Neutrophil (primary cell): Measurements from ENCODE around the gene EID2.

Experiments used
- H3K27ac ChIP-seq: fragments of 200-600 bp; sonication (generic); 2 replicates; pipeline ENCODE4 v1.5.1; 2016; ENCODE audit warnings: mild to moderate bottlenecking, moderate library complexity
- H3K27me3 ChIP-seq: fragments of 200-600 bp; sonication (generic); 2 replicates; pipeline ENCODE4 v1.6.0; 2016; ENCODE audit warnings: mild to moderate bottlenecking
- H3K36me3 ChIP-seq: fragments of 200-600 bp; sonication (generic); 2 replicates; pipeline ENCODE4 v1.5.1; 2017
- H3K4me1 ChIP-seq, 2 experiments: fragments of 200-600 bp in 1 of 2; sonication (generic) in 1 of 2; 1 replicate in 1 of 2; 2 replicates in 1 of 2; pipeline versions ENCODE4 v1.5.1 to v1.6.1; 2013 to 2016; ENCODE audit warnings: low read depth in 1 of 2, low read length in 1 of 2, mild to moderate bottlenecking in 1 of 2, moderate library complexity in 1 of 2; ENCODE audit not compliant: control insufficient read depth in 1 of 2, insufficient read depth in 1 of 2
- H3K4me3 ChIP-seq, 2 experiments: fragments of 200-600 bp in 1 of 2; sonication (generic) in 1 of 2; 1 replicate in 1 of 2; 2 replicates in 1 of 2; pipeline ENCODE4 v1.5.1; 2013 to 2016; ENCODE audit warnings: low read depth in 1 of 2, low read length in 1 of 2, mild to moderate bottlenecking in 1 of 2, moderate library complexity in 1 of 2
- H3K9me3 ChIP-seq: fragments of 200-600 bp; sonication (generic); 2 replicates; pipeline ENCODE4 v1.5.1; 2016
- TF ChIP-seq, protein P1 (sequence below): fragments of 200-600 bp; sonication (generic); IDR thresholded peaks from 2 replicates; pipeline ENCODE4 v1.5.1; 2016; ENCODE audit warnings: antibody characterized with exemption

EID2 gene

GRCh38 chr19:39509233-39509632 is 30.7 kb downstream of the EID2 start:
- Histone ChIP-seq H3K36me3 (no peaks in the 10 kb centered on the region), H3K9me3 (no peaks in the 10 kb centered on the region), H3K4me3 (no peak overlapping the region), H3K27ac (no peak overlapping the region), H3K4me1 (peaks cover 0 to 3% of the 10 kb centered on the region in 2 experiments), H3K27me3 (peaks cover 93% of the 10 kb centered on the region)
- TF ChIP-seq, protein P1, sequence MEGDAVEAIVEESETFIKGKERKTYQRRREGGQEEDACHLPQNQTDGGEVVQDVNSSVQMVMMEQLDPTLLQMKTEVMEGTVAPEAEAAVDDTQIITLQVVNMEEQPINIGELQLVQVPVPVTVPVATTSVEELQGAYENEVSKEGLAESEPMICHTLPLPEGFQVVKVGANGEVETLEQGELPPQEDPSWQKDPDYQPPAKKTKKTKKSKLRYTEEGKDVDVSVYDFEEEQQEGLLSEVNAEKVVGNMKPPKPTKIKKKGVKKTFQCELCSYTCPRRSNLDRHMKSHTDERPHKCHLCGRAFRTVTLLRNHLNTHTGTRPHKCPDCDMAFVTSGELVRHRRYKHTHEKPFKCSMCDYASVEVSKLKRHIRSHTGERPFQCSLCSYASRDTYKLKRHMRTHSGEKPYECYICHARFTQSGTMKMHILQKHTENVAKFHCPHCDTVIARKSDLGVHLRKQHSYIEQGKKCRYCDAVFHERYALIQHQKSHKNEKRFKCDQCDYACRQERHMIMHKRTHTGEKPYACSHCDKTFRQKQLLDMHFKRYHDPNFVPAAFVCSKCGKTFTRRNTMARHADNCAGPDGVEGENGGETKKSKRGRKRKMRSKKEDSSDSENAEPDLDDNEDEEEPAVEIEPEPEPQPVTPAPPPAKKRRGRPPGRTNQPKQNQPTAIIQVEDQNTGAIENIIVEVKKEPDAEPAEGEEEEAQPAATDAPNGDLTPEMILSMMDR, result no peak

DNA sequence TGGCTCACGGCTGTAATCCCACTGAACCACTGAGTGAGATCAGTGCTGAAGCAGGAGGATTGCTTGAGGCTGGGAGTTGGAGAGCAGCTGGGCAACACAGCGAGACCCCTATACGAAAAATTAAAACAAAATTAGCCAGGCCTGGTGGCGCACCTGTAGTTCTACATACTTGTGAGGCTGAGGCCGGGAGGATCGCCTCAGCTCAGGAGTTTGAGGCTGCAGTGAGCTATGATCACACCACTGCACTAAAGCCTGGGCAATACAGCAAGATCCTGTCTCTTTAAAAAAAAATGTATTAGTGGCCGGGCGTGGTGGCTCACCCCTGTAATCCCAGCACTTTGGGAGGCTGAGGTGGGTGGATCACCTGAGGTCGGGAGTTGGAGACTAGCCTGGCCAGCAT is 31.3 kb downstream of the EID2 start:
- Histone ChIP-seq H3K4me3 (no peak overlapping the region), H3K4me1 (peaks cover 0 to 3% of the 10 kb centered on the region in 2 experiments), H3K27ac (no peak overlapping the region), H3K36me3 (no peaks in the 10 kb centered on the region), H3K9me3 (no peaks in the 10 kb centered on the region), H3K27me3 (peaks cover 93% of the 10 kb centered on the region)
- TF ChIP-seq, protein P1, result no peak

- Histone ChIP-seq H3K9me3 (no peaks in the 10 kb centered on the region), H3K27ac (no peak overlapping the region), H3K4me3 (no peak overlapping the region), H3K27me3 (peaks cover 93% of the 10 kb centered on the region), H3K4me1 (peaks cover 0 to 3% of the 10 kb centered on the region in 2 experiments), H3K36me3 (no peaks in the 10 kb centered on the region)
- TF ChIP-seq, protein P1, result no peak
Measured at GRCh38 chr19:39507715-39508364, 32.1 kb downstream of the EID2 start.

DNA sequence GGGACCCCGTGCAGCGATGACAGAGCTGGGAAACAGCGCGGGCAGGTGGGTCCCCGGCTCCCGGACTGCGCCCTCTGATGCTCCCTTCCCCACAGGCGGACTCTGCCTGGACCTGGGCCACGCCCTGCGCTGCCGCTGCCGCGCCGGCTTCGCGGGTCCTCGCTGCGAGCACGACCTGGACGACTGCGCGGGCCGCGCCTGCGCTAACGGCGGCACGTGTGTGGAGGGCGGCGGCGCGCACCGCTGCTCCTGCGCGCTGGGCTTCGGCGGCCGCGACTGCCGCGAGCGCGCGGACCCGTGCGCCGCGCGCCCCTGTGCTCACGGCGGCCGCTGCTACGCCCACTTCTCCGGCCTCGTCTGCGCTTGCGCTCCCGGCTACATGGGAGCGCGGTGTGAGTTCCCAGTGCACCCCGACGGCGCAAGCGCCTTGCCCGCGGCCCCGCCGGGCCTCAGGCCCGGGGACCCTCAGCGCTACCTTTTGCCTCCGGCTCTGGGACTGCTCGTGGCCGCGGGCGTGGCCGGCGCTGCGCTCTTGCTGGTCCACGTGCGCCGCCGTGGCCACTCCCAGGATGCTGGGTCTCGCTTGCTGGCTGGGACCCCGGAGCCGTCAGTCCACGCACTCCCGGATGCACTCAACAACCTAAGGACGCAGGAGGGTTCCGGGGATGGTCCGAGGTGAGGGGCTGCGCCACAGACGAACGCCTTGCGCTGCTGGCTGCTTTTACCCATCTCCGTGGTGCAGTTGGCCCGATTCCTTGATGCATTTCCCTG is 32.8 kb downstream of the EID2 start:
- Histone ChIP-seq H3K9me3 (no peaks in the 10 kb centered on the region), H3K4me3 (no peak overlapping the region), H3K27me3 (peaks cover 93% of the 10 kb centered on the region), H3K4me1 (peaks cover 0 to 3% of the 10 kb centered on the region in 2 experiments), H3K27ac (no peak overlapping the region), H3K36me3 (no peaks in the 10 kb centered on the region)
- TF ChIP-seq, protein P1, result no peak

- Histone ChIP-seq H3K9me3 (no peaks in the 10 kb centered on the region), H3K4me1 (peaks cover 0 to 3% of the 10 kb centered on the region in 2 experiments), H3K27me3 (peaks cover 94% of the 10 kb centered on the region), H3K36me3 (no peaks in the 10 kb centered on the region), H3K27ac (no peak overlapping the region), H3K4me3 (no peak overlapping the region)
- TF ChIP-seq, protein P1, result no peak
Measured at GRCh38 chr19:39506598-39506943, 33.4 kb downstream of the EID2 start.
